ENCODE data around the gene CARS2.

CARS2 gene

DNA sequence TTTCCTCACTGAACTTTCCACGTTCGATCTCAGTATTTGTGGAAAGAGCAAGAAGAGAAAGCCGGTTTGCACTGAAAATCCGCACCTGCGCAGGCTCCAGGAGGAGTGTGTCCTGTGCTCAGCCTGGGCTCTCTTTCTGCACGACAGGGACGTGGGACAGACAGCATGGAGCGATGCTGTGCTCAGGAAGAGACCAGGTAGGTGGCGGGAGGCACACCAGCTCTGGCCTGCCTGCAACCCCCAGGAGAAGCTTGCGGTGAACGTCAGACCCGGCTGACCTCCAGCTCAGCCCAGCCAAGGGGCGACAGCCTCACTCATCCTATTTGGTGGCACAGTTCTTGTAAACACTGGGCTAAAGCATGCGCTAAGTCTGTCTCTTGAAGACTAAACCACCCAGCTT is 54.6 kb downstream of the CARS2 start:
- no peak for DNase-seq

GRCh38 chr13:110650436-110650835 is 55.5 kb downstream of the CARS2 start:
- DNase-seq, result no peak

DNA sequence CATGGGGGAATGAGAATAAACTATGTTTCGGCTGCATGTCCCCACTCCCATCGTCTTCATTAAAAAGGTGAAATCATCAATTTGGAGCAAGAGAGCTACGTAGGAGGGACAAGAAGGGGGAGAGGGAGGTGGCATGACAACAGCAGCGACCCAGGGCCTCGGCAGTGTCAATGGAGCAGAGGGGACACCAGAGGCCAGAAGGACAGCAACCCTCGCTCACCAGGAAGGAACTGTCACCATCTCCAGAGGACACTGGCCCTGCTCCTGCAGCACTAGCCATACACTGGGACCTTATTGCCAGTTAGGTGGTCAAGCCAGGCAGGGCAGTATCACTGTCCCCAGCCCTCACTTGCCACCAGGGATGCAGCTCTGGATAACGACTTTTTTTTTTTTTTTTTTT is 56.4 kb downstream of the CARS2 start:
- DNase-seq, result no peak

GRCh38 chr13:110648848-110649421 is 57.0 kb downstream of the CARS2 start:
- no peak for DNase-seq

GRCh38 chr13:110648146-110648819 is 57.6 kb downstream of the CARS2 start:
- DNase-seq, result no peak

DNA sequence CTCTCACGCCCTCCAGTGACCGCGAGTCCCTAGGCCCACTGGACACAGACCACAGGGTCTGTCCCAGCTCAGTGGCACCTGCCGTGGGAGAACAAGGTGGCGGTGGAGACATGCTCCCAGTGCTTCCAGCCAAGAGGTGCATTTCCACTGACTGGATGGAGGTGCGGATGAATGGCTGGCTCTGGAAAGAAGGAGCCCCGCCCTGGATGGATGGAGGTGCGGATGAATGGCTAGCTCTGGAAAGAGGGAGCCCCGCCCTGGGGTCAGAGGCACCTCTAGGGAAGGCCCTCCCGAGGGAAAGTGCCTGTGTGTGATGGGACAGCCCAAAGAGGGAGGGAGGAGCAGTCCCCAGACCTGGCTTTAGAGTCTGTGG is 58.6 kb downstream of the CARS2 start:
- DNase-seq, result no peak

GRCh38 chr13:110646442-110647364 is 59.2 kb downstream of the CARS2 start:
- no peak for DNase-seq

- DNase-seq, result no peak
These were observed 60.2 kb downstream of the CARS2 start for GRCh38 chr13:110645750-110646149.

GRCh38 chr13:110644892-110645521 is 60.9 kb downstream of the CARS2 start:
- peak; percentile 37 for DNase-seq

- DNase-seq, result no peak
These were observed 62.0 kb downstream of the CARS2 start for GRCh38 chr13:110643768-110644421.

DNA sequence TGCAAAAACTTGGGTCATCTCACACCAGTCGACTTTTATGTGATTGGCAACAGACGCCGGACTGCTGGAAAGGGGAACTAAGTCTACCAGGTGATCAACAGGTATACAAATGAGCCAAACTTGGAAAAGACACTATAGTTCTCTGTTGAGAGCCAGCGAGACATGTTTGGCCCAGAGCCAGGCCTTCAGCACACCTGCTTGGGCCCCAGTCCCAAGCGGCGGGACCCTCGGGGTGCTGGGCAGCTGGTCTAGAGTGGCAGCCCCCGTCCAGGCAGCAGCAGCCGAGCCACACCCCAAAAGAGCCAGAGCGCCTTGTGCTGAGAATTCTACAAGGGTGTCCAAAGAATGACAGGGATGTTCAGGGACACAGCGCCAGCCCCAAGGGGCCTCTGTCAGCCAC is 62.6 kb downstream of the CARS2 start:
- DNase-seq, result no peak

DNA sequence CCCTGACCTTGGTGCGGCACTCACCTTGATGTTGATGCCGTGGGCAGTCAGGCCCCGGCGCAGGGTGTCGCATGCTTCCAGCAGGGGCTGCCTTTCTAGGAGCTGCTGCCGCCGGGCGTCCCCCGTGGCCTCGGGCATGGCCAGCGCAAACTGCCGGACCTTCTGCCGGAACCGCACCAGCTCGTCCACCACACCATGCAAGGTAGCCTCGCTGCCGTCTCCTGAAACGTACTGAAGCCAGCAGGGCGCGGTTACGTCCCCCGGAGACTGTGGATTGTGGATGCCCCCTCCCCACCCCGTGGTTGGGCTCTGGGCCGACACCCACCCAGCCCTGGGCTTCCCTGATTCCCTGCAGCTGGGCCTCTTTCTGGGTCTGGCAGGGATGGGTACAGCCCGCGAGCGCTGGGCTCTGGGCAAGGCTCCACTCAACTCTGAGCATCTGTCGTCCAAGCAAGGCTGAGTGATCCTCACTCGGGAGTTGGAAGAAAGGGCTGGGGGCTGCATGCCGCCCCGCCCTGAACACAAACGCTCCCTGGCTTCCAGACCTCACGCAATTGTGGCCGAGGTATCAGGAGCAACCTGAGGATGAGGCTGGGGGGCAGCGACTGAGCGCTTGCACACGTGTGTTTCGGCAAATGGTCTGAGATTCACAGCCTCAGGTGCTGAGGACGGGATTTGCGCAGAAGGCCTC is 63.5 kb downstream of the CARS2 start:
- no peak for DNase-seq

GRCh38 chr13:110641055-110642015 is 64.6 kb downstream of the CARS2 start:
- DNase-seq, result peak; percentile 82

DNA sequence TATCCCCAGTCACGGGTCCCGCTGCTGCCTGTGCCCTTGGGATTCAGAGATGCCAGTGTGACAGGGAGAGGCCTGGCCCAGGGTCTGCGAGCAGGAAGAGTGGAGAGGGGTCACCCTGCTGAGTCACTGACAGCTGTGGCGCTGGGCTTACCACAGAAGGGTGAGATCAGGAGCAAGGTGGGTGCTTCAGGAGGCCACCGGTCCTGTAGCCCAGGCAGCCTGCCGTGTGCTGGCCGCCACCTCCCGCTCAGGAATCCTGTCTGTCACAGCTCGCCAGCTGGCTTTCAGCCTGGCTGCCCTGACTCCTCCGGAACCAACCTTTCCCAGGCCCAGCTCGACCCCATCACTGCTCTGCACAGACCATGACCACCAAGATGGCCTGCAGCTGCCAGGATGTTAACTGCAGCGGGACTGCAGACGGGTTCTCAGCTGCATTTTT is 65.3 kb downstream of the CARS2 start:
- no peak for DNase-seq

DNA sequence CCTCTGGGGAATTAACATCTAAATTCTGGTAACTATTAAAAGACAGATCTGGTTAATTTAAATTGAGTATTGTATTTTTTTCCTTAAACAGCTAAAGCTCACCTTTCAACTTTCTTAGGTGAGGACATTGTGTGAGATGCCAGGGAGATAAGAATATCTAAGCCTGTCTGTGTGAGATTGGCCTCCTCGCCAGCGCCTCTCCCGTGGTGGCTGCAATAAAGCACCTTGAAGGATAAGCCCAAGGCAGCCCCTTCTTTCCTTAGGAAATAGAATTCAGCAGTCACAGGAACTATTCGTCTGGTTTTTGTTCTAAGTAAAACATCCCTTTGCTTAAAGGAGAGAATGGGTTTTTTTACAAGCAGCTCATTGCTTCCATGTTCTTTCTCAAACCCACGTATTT is 66.0 kb downstream of the CARS2 start:
- DNase-seq, result no peak

DNA sequence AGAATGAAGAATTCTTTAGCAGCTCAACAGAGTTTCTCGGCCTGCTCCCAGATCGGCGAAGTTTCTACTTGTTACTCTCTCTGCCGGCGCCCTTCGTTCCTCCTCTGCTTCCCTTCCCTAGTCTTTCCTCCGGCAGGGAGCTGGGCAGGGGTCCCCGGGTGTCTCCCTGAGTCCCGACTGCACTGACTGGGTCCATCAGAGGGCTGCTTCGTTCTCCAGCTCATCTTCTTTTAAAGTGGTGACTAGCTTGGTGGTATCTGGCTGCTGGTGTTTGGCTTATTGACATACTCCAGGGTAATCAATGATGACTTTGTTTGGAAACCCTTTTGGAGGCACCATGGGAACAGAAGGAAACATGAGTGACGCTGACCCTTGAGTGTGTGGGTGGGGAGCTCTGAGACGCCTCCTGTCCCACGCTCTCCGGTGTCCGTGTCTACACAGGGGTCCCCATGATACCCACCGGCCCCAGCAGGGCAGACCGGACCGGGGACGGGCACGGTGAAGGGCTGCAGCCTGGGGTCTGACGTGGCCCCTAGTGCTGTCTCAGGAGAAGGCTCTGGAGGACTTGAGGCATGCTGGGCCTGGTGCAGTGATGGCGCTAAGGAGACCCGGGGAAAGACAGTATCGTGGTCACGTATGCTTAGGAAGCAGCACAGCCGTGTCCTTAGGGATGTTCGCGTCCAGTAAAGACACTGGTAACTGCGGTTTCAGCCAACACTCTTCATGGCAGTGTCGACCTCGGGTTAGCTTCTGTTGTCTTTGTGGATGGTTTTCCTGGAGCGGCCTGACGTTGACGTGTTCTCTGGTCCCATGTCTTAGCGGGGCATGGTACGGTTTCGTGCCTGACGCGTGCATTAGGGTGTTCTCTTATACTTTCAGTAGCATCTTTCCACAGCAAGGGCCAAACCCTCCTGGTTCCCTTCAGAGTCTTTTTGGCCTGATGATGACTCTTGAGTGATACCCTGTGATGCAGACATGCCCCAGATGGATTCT is 66.8 kb downstream of the CARS2 start:
- no peak for DNase-seq

GRCh38 chr13:110638257-110638656 is 67.7 kb downstream of the CARS2 start:
- no peak for DNase-seq

DNA sequence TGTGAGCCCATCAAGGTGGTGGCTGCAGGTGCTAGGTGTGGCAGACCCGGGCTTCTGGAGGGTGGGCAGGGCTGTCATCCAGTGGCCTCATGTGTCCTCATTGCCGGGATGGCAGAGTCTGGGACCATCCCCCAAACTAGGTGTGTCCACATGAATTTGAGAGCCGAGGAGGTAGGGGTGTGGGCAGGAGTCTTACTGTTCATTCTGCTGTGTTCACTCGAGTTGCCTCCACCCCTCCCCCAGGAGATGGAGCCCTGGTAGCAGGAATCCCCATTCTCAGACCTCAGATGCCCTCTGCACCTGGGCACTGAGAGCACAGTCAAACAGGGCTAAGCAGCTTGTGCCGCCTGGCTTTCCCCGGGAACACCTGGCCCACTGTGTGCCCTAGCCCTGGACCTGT is 68.2 kb downstream of the CARS2 start:
- no peak for DNase-seq

GRCh38 chr13:110637275-110637674 is 68.6 kb downstream of the CARS2 start:
- DNase-seq, result no peak

DNA sequence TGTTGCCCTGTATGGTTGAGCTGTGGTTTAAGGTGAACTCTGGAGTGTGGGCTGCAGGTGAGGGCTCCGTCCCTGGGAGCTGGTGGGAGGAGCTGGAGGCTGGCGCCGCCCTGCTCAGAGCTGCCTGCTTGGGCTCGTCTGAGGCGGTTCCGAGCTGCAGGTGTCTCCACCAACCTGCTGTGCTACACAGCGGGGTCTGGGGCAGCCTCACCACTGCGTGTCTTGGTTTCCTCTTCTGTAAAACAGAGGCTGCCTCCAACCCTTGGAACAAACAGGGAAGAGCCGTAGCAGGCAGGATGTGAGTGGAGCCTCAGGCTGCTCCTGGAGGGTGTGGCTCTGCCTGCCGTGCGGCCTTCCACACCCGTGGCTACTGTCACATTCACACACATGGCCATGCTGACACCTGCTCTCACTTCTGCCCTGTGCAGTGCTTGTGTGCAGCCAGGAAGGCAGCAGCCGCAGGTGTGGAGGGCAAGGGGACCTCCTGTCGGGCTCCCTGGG is 69.2 kb downstream of the CARS2 start:
- peak; percentile 47 for DNase-seq

Data from NCI-H345 (cell line).